ENCODE results near the gene ZNF438.

DNA sequence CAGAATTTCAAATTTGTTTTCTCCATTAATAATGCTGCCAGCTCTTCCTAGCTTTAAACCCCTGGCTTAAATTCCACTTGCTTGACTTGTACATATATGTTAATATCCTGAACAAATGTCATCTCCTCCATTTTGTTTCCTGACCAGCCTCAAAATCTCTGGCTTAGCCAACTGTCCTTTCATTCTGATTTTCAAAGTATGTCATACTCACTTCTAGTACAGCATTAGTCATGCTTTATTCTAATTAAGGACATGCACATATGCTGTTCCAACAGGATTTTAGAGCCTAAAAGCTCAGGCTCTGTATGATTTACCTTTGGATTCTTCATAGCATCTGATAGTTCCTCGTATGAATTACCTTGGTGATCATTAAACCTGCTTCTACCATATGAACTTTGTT, 158.3 kb downstream of the ZNF438 start:
- TF ChIP-seq, protein P1, sequence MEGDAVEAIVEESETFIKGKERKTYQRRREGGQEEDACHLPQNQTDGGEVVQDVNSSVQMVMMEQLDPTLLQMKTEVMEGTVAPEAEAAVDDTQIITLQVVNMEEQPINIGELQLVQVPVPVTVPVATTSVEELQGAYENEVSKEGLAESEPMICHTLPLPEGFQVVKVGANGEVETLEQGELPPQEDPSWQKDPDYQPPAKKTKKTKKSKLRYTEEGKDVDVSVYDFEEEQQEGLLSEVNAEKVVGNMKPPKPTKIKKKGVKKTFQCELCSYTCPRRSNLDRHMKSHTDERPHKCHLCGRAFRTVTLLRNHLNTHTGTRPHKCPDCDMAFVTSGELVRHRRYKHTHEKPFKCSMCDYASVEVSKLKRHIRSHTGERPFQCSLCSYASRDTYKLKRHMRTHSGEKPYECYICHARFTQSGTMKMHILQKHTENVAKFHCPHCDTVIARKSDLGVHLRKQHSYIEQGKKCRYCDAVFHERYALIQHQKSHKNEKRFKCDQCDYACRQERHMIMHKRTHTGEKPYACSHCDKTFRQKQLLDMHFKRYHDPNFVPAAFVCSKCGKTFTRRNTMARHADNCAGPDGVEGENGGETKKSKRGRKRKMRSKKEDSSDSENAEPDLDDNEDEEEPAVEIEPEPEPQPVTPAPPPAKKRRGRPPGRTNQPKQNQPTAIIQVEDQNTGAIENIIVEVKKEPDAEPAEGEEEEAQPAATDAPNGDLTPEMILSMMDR (IDR thresholded peaks at IDR 0.05) = no peak
- no peak for TF ChIP-seq EZH2phosphoT487 (IDR thresholded peaks at IDR 0.05)
- no peak for TF ChIP-seq EZH2 (IDR thresholded peaks at IDR 0.05)

Measured in neural progenitor cell (in vitro differentiated cells).